Dedifferentiated amniotic fluid mesenchymal stem cell (primary cell): ENCODE data around the gene ZDHHC11.

ENCODE experiments used
- DNase-seq: peaks from one replicate; pipeline ENCODE4 v3.0.0-alpha.2; 2016; ENCODE audit errors: extremely low spot score

Gene ZDHHC11

DNA sequence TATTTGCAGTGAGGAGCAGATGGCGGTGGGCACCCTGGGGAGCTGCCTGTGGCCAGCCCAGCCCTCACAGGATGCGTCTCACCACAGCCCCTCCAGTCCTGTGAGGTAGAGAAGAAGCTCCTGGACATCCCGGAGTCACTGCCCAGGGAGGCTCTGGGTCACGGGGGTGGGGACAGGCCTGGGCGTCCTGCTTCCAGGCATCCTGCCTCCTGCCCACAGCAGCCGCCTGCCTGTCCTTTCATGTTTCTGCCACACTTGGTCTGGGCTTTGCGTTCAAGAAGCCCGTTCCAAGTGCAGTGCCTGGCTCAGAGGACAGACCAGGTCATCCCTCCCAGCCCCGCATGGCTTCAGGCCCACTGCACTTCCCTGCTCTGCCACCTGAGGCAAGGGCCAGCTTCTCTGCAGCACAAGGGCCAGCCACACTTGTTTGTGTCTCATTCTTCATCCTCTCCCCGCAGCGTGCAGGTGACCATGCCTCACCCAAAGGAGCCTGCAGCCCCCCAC lies 104.5 kb downstream of the ZDHHC11 start:
- DNase-seq = no peak
